WERI-Rb-1 (cell line): ENCODE data around the gene TTYH3.
A peak's percentile ranks its signal among the peaks of the same experiment; 100 is the strongest.

Experiments
- DNase-seq: peaks from one replicate; pipeline ENCODE4 v3.0.0-alpha.2; 2020
- H3K27ac ChIP-seq: fragments of 250-450 bp; sonication (Bioruptor Pico); 2 replicates; pipeline ENCODE4 v1.5.1; 2020; ENCODE audit warnings: mild to moderate bottlenecking, moderate library complexity
- H3K27me3 ChIP-seq: fragments of 250-450 bp; sonication (Bioruptor Pico); 2 replicates; pipeline ENCODE4 v1.5.1; 2021; ENCODE audit warnings: mild to moderate bottlenecking, low read depth, moderate library complexity; ENCODE audit not compliant: insufficient read depth, severe bottlenecking
- H3K36me3 ChIP-seq: fragments of 250-450 bp; sonication (Bioruptor Pico); 2 replicates; pipeline ENCODE4 v1.5.1; 2020; ENCODE audit warnings: mild to moderate bottlenecking, moderate library complexity
- H3K4me3 ChIP-seq: 2 replicates; pipeline ENCODE4 v1.5.1; 2011; ENCODE audit warnings: low read depth, mild to moderate bottlenecking, control low read depth, low read length
- H3K9me3 ChIP-seq: fragments of 250-450 bp; sonication (Bioruptor Pico); 2 replicates; pipeline ENCODE4 v1.5.1; 2021; ENCODE audit warnings: mild to moderate bottlenecking, moderate library complexity; ENCODE audit not compliant: severe bottlenecking
- TF ChIP-seq, protein P1 (sequence below): IDR thresholded peaks from 2 replicates; pipeline ENCODE4 v1.5.1; 2011; ENCODE audit warnings: low read depth, mild to moderate bottlenecking, control low read depth, inconsistent platforms, low read length

Gene TTYH3

DNA sequence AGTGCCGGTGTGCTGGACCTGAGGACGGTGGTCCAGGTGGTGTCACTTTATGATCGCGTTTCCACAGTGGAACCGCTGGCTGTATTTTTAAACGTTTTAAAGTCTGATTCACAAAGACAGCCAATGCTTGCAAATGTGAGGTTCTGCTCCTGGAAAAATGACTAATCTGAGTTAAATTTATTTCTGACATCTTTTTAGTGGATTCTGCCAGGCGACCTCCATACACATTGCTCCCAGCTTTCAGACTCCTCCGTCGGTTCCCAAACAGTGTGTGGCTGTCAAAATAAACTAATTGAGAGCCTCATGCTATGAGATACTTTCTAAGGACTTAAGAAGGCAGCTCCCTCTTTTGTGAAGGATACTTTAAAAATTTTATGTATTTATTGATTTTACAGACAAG, 12.7 kb upstream of the TTYH3 start:
- H3K27ac ChIP-seq = peak overlapping the region; percentile 22

DNA sequence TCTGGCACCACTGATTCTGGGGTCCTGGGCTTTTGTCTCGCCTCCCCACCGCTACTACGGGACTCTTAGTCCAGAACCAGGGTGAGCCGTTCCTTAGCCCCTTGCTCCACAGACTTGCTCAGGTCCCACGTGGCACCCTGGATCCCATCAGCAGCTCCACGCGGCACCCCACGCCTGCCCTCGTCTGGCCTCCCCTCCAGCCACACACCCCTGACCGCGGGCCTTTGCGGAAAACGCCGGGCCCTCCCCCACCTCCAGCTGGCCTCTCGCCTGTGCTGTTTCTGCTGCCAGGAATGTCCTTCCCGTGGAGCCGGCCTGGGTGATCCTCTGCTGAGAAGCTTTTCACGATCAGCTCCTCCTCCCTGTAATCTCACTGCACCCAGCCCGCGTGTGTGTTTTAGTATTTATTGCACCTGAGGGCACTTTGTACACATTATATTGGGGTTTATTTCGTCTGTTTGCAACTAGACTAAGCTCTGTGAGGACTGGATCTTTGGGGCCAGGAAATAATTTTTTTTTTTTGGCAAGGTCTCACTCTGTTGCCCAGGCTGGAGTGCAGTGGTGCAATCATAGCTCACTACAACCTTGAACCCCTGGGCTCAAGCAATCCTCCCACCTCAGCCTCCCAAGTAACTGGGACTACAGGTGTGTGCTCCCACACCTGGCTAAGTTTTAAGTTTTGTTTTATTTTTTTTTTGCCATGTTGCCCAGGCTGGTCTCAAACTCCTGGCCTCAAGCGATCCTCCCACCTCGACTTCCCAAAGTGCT, 10.5 kb upstream of the TTYH3 start:
- Histone ChIP-seq H3K4me3 (no peak overlapping the region), H3K9me3 (no peaks in the 10 kb centered on the region), H3K27ac (peak overlapping the region; percentile 79), H3K27me3 (no peaks in the 10 kb centered on the region), H3K36me3 (no peaks in the 10 kb centered on the region)
- peak; percentile 91 for DNase-seq
- TF ChIP-seq, protein P1, sequence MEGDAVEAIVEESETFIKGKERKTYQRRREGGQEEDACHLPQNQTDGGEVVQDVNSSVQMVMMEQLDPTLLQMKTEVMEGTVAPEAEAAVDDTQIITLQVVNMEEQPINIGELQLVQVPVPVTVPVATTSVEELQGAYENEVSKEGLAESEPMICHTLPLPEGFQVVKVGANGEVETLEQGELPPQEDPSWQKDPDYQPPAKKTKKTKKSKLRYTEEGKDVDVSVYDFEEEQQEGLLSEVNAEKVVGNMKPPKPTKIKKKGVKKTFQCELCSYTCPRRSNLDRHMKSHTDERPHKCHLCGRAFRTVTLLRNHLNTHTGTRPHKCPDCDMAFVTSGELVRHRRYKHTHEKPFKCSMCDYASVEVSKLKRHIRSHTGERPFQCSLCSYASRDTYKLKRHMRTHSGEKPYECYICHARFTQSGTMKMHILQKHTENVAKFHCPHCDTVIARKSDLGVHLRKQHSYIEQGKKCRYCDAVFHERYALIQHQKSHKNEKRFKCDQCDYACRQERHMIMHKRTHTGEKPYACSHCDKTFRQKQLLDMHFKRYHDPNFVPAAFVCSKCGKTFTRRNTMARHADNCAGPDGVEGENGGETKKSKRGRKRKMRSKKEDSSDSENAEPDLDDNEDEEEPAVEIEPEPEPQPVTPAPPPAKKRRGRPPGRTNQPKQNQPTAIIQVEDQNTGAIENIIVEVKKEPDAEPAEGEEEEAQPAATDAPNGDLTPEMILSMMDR = no peak

More for the DNA sequence above, 12.7 kb upstream of the TTYH3 start:
- Histone ChIP-seq H3K9me3 (no peaks in the 10 kb centered on the region), H3K4me3 (no peak overlapping the region), H3K27me3 (no peaks in the 10 kb centered on the region), H3K36me3 (no peaks in the 10 kb centered on the region)
- TF ChIP-seq, protein P1 = no peak
- no peak for DNase-seq

DNA sequence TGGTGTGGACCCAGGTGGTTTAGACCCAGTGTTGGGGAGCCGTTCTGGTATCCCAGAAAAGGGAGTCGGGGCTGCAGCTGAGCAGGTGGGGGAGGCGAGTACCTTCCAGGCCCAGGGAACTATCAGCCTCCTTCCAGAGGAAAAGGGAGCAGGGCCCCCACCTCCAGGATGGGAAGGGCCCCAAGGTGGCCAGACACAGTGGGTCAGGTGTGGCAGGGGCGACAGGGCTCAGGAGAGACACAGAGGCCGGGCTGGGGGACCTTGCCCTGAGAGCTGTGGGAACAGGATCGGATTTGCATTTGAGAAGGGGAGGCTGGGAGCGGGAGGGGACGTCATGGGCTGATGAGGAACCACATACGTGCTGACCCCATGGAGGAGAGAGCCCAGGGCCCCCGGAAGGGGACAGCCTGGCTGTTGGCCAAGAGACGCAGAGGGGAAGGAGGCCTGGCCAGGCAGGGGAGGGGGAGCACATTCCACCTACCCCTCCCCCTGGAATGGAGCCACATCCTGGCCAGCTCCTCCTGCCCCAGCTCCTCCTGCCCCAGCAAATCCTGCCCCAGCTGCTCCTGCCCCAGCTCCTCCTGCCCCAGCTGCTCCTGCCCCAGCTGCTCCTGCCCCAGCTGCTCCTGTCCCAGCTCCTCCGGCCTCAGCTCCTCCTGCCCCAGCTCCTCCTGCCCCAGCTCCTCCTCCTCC, 9.7 kb upstream of the TTYH3 start:
- Histone ChIP-seq H3K4me3 (no peak overlapping the region), H3K27ac (peak overlapping the region; percentile 79), H3K9me3 (no peaks in the 10 kb centered on the region), H3K27me3 (no peaks in the 10 kb centered on the region), H3K36me3 (no peaks in the 10 kb centered on the region)
- TF ChIP-seq, protein P1 = no peak
- DNase-seq = peak; percentile 32

DNA sequence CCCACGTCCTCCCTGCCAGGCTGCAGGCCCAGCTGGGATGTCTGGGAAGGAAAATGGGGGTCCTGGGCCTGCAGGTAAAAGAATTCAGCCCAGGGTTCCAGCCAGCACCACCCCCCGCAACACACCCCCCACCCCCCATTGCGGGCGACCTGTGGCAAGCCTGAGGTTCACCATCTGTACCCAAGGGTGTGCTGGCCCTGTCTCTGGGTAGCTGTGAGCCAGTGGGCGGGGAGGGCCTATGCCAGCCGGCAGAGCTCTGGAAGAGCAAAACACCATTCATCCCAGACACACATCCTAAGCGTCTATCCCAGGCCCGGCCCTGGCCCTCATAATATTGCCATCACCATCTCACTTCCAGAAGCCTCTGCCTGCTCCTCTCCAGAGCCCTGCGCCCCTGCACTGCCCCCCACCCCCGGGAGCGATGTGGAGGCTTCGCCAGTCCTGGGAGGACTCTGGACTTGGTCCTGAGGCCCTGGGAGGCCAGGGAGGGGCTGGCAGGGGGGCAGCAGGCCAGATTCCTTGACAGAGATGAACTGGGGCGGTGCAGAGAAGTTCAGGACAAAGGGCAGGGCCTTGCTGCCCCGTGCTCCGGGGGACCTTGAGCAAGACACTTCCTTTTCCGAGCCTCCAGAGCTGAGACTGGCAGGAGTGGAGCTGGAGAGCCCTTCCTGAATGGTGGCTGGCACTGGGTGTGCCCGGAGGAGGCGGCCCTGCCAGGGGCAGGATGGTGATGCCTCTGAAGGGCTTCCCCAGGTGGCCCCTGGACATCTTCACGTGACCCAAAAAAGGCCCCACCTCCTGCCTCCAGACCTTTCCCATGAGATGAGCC, 8.7 kb upstream of the TTYH3 start:
- H3K4me3 ChIP-seq = no peak overlapping the region
- no peak overlapping the region for H3K27ac ChIP-seq
- no peaks in the 10 kb centered on the region for H3K9me3 ChIP-seq
- DNase-seq = no peak
- TF ChIP-seq, protein P1 = no peak
- no peaks in the 10 kb centered on the region for H3K36me3 ChIP-seq
- H3K27me3 ChIP-seq = no peaks in the 10 kb centered on the region

DNA sequence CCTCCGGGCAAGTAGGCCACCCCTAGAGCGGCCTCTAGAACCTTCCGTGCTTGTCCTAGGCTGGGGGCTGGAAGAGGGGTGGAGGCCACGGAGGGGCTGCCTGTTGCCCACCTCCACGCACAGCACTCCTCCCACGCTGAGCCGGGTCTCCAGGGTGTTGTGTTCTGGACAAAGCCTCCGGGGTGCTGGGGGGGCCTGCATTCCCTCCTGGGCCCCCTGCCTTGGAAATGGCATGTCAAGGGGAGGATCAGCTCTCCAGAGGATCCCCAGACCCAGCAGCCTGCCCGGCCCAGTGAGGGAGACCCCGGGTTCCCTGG, 8.1 kb upstream of the TTYH3 start:
- TF ChIP-seq, protein P1 = no peak
- no peaks in the 10 kb centered on the region for H3K27me3 ChIP-seq
- no peak for DNase-seq
- no peak overlapping the region for H3K4me3 ChIP-seq
- H3K9me3 ChIP-seq = no peaks in the 10 kb centered on the region
- no peak overlapping the region for H3K27ac ChIP-seq
- no peaks in the 10 kb centered on the region for H3K36me3 ChIP-seq
